GM12864 (cell line): Measurements from ENCODE around the gene DKK3.

Experiments
- DNase-seq: peaks from one replicate; pipeline ENCODE4 v3.0.0-alpha.2; 2011; ENCODE audit warnings: low read depth
- H3K4me3 ChIP-seq: 2 replicates; pipeline ENCODE4 v1.5.1; 2011; ENCODE audit warnings: mild to moderate bottlenecking, low read depth, low read length, control low read depth
- CTCF ChIP-seq: IDR thresholded peaks from 2 replicates; pipeline ENCODE4 v1.5.1; 2011; ENCODE audit warnings: low read depth, mild to moderate bottlenecking, moderate library complexity, low read length, control low read depth, inconsistent platforms; ENCODE audit errors: missing control alignments

DKK3 gene

DNA sequence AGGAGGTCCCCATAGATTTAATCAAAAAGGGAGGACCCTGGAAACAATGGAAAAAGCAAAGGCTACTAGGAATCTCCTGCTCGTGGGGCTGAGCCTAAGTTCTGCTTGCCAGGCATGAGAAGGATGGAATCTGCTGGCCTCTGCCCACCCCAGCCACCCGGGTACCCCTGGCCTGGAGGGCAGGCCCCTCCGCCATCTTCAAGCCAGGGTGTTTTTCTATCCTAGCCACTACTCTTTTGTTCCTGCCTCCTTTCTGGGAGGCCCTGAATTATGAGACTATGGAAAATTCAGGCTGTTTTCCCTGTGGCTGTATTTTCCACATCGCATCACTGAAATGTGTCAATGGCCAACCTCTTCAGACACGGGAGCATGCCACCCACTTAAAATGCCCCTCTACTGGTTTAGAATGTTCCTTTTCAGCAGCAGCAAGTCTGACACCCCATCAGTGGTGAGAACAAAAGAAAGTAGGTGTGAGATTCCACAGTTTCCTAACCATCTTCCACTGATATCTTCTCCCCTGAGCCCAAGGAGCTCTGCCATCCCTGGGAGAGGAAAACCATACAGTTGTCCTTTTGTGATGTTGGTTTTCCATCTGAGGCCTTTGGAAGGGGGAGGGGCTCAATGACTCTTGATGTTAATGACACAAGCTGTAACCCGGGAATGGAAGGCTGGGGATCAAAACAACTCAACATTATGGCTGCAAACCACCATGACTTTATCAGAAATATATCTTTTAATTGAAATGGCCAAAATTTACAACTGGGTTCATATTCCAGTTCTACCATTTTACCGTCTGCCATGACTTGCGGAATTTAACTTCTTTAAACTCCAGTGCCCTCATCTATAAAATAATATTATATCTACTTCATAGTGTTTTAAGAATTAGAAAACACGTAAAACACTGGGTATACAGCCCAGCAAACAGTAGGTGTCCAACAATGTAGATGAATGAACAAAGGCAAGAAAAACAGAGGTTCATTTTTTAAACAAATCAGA, 22.2 kb downstream of the DKK3 start:
- no peak for DNase-seq
- no peak for TF ChIP-seq CTCF
- H3K4me3 ChIP-seq, result no peak overlapping the region

DNA sequence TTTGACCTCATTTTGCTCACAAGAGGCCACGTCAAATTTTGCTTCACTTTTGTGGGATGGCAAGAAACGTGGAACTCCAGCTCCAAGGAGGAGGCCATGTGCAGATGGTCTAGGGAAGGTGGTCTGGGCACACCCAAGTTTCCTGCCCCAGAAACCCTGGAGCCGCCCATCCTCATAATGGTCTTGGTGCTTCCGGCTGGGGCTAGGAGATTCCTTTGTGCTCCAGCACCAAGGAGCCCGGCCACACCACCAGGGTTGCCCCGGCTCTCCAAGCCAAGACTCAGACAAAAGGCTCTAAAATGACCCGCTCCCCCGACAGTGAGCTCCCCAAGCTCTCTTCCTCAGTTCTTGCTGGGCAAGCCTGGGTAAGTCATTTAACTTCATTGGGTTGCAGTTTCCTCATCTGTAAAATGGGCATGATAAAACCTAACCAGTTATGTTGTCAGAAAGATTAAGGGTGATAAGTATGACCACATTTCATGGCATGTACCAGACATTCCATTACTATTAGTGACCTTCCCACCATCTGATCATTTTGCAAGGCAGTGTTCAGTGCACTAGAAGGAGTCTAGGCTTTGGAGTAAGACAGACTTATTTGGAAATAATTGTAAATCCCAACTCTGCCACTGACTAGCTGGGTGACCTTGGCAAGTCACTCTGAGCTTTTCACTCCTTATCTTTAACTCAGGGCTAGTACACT, 23.3 kb downstream of the DKK3 start:
- H3K4me3 ChIP-seq, result no peak overlapping the region
- no peak for DNase-seq
- no peak for TF ChIP-seq CTCF

- DNase-seq, result no peak
- no peak for TF ChIP-seq CTCF
- H3K4me3 ChIP-seq, result no peak overlapping the region
These were observed 23.9 kb downstream of the DKK3 start for GRCh38 chr11:11984563-11984962.

DNA sequence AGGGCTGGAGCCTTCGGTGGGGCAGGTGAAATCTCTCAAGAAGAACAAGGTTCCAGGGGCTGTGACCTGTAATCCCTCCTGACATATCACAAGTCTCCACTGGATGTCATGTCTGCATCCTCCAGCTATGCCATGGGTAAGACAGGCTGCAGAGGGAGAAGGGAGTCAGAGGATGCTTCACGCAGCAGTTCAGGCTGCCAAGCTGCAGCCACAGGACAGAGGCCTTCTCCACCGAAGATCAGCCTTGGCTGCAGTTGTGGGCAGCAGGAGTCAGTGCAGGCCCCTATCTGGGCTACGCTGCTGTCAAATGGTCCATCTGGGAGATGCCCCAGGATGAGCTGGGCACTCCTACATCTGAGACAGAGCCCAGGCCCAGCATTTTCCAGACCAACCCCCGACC, 25.0 kb downstream of the DKK3 start:
- H3K4me3 ChIP-seq, result no peak overlapping the region
- no peak for DNase-seq
- TF ChIP-seq CTCF, result no peak

- no peak for TF ChIP-seq CTCF
- no peak overlapping the region for H3K4me3 ChIP-seq
- DNase-seq, result no peak
These were observed 25.5 kb downstream of the DKK3 start for GRCh38 chr11:11982975-11983374.

DNA sequence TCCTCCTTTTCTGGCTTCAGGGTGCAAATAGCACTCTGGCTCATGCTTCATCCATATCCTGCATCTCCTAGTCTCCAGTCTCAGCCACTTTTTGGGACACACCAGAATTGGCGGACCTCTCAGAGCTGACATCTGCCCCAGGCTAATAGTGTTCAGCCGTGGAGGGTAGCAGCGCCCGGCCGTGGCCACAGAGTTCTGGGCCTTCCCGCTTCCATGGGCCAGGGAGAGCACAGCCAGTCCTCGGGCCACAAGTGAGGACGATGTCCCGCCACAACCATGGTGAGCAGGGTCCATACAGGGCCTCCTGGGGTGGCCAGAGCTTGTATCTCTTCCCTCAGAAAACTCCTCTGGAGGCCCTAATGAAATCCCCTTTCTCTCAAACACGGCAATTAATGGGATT, 26.0 kb downstream of the DKK3 start:
- TF ChIP-seq CTCF, result no peak
- no peak overlapping the region for H3K4me3 ChIP-seq
- DNase-seq, result no peak
